ENCODE measurements around the gene LMAN2.

Gene LMAN2

DNA sequence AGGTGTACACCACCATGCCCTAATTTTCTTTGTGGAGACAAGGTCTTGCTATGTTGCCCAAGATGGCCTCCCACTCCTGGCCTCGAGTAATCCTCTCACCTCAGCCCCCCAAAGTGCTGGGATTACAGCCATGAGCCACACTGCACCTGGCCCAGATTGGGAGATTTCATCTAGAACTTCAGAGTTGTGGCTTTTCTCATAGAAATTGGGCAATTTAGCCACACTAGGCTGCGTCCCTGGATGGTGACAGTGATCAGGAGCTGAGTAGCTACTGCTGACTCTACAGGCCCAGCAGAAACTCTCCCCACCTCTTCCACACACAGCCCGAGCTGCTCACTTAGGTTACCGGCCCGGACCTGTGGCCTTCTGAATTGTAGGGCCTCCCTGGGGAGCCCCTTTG, 41.3 kb upstream of the LMAN2 start:
- DNase-seq (ENCODE audit: low spot score): no peak
- Histone ChIP-seq H4K8ac (ENCODE audit: low read depth, low read length) (no peak overlapping the region), H3K9me3 (replicated peaks in 1 of 2; ENCODE audit: control insufficient read depth in 2 of 2, insufficient read depth in 1 of 2, low read depth in 1 of 2, low read length in 2 of 2) (no peaks in the 10 kb centered on the region), H3K4me1 (ENCODE audit: control insufficient read depth in 2 of 2, insufficient read depth in 1 of 2, low read depth in 1 of 2, low read length in 2 of 2) (peaks cover 2 to 14% of the 10 kb centered on the region in 2 donors), H3K79me1 (ENCODE audit: low read depth, low read length) (no peaks in the 10 kb centered on the region), H2BK120ac (ENCODE audit: low read depth, low read length) (peak overlapping the region; percentile 30), H3K27ac (replicated peaks; ENCODE audit: low read length) (no peak overlapping the region), H3K36me3 (replicated peaks in 1 of 2; ENCODE audit: control insufficient read depth in 2 of 2, insufficient read depth in 2 of 2, low read length in 2 of 2) (no peaks in the 10 kb centered on the region), H3K4me2 (ENCODE audit: insufficient read depth, low read length, poor library complexity, severe bottlenecking) (no peak overlapping the region), H3K9ac (ENCODE audit: low read depth, low read length, poor library complexity) (no peak overlapping the region), H3K4ac (ENCODE audit: low read length) (no peak overlapping the region), H2AK5ac (ENCODE audit: low read depth, low read length) (no peak overlapping the region), H2BK15ac (ENCODE audit: low read length) (no peak overlapping the region), H2BK12ac (ENCODE audit: low read length) (no peak overlapping the region), H3K18ac (ENCODE audit: low read length) (no peak overlapping the region), H3K14ac (ENCODE audit: low read length) (no peak overlapping the region), H4K91ac (ENCODE audit: low read depth, low read length, poor library complexity) (no peak overlapping the region), H2AFZ (ENCODE audit: low read length) (no peak overlapping the region), H3K23ac (ENCODE audit: low read depth, low read length, poor library complexity) (no peak overlapping the region), H3K27me3 (ENCODE audit: control insufficient read depth in 3 of 3, insufficient read depth in 3 of 3, low read depth in 1 of 3, low read length in 3 of 3) (peaks cover 0 to 51% (median 0%) of the 10 kb centered on the region in 3 experiments), H2BK5ac (ENCODE audit: low read length) (no peak overlapping the region), H3K4me3 (ENCODE audit: low read length in 2 of 2) (no peak overlapping the region)
- WGBS, 2 donors (ENCODE audit: extremely low coverage in 2 of 2, insufficient read length in 2 of 2, insufficient replicate concordance in 1 of 2): no CpG with 5 or more reads among the region's 5 CpGs

DNA sequence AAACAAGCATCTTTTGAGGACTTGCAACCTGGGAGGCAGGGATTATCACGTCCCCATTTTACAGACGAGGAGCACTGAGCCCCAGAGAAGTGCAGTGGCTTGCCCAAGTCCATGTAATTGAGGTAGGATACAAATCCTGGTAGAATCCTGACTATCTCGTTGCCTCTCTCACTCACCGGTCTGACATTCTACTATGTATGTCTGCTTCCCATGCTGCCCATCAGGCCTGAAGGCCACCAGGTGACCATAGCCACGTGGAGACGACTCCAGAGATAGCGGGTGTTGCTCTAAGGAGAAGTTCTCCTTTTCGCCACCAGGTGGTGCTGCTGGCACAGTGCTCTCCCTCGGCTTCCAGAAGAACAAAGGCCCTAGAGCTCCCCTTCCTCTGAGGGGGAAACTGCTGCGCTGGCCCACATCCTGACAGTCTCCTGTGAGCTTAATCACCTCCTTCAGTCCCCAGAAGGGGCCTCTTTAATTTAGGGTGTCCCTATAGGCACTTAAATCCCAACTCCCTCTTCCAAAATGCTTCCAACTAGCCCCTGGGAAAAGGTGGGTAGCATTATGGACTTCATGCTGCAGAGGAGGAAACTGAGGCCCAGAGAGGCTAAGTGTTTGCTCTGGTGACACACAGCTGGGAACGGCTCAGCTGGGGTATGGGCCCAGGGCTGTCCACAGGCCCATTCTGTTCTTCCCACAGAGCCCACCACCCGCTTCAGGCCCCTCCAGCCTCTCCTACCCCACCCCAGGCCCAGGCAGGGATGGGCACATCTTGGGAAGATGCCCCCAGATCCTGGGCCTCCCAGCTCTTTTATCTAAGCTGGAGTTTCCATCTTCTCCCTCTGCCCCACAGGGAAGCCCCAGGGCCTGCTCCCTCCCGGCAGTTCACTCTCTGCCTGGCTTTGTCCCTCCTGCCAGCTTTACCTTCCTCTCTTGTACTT, 39.2 kb upstream of the LMAN2 start:
- H3K18ac ChIP-seq (ENCODE audit: low read length): peak overlapping the region; percentile 20
- peak overlapping the region; percentile 54 for H2BK5ac ChIP-seq (ENCODE audit: low read length)
- H3K27me3 ChIP-seq (ENCODE audit: control insufficient read depth in 3 of 3, insufficient read depth in 3 of 3, low read depth in 1 of 3, low read length in 3 of 3): peaks cover 0 to 47% (median 0%) of the 10 kb centered on the region in 3 experiments
- H2BK120ac ChIP-seq (ENCODE audit: low read depth, low read length): peak overlapping the region; percentile 21
- H3K27ac ChIP-seq (replicated peaks; ENCODE audit: low read length): no peak overlapping the region
- no peak overlapping the region for H3K4me2 ChIP-seq (ENCODE audit: insufficient read depth, low read length, poor library complexity, severe bottlenecking)
- no peaks in the 10 kb centered on the region for H3K9me3 ChIP-seq (replicated peaks in 1 of 2; ENCODE audit: control insufficient read depth in 2 of 2, insufficient read depth in 1 of 2, low read depth in 1 of 2, low read length in 2 of 2)
- no peak overlapping the region for H3K4me3 ChIP-seq (ENCODE audit: low read length in 2 of 2)
- H3K23ac ChIP-seq (ENCODE audit: low read depth, low read length, poor library complexity): no peak overlapping the region
- no peaks in the 10 kb centered on the region for H3K36me3 ChIP-seq (replicated peaks in 1 of 2; ENCODE audit: control insufficient read depth in 2 of 2, insufficient read depth in 2 of 2, low read length in 2 of 2)
- no peak overlapping the region for H3K9ac ChIP-seq (ENCODE audit: low read depth, low read length, poor library complexity)
- H4K8ac ChIP-seq (ENCODE audit: low read depth, low read length): peak overlapping the region; percentile 7
- DNase-seq (ENCODE audit: low spot score): peak; percentile 87
- H3K14ac ChIP-seq (ENCODE audit: low read length): no peak overlapping the region
- WGBS, 2 donors (ENCODE audit: extremely low coverage in 2 of 2, insufficient read length in 2 of 2, insufficient replicate concordance in 1 of 2): no CpG with 5 or more reads among the region's 13 CpGs
- peak overlapping the region; percentile 99 for H2AK5ac ChIP-seq (ENCODE audit: low read depth, low read length)
- H3K79me1 ChIP-seq (ENCODE audit: low read depth, low read length): no peaks in the 10 kb centered on the region
- H2AFZ ChIP-seq (ENCODE audit: low read length): peak overlapping the region; percentile 87
- no peak overlapping the region for H3K4ac ChIP-seq (ENCODE audit: low read length)
- peak overlapping the region; percentile 2 for H2BK12ac ChIP-seq (ENCODE audit: low read length)
- peaks cover 2 to 14% of the 10 kb centered on the region in 2 donors for H3K4me1 ChIP-seq (ENCODE audit: control insufficient read depth in 2 of 2, insufficient read depth in 1 of 2, low read depth in 1 of 2, low read length in 2 of 2)
- H2BK15ac ChIP-seq (ENCODE audit: low read length): peak overlapping the region; percentile 82
- H4K91ac ChIP-seq (ENCODE audit: low read depth, low read length, poor library complexity): no peak overlapping the region

DNA sequence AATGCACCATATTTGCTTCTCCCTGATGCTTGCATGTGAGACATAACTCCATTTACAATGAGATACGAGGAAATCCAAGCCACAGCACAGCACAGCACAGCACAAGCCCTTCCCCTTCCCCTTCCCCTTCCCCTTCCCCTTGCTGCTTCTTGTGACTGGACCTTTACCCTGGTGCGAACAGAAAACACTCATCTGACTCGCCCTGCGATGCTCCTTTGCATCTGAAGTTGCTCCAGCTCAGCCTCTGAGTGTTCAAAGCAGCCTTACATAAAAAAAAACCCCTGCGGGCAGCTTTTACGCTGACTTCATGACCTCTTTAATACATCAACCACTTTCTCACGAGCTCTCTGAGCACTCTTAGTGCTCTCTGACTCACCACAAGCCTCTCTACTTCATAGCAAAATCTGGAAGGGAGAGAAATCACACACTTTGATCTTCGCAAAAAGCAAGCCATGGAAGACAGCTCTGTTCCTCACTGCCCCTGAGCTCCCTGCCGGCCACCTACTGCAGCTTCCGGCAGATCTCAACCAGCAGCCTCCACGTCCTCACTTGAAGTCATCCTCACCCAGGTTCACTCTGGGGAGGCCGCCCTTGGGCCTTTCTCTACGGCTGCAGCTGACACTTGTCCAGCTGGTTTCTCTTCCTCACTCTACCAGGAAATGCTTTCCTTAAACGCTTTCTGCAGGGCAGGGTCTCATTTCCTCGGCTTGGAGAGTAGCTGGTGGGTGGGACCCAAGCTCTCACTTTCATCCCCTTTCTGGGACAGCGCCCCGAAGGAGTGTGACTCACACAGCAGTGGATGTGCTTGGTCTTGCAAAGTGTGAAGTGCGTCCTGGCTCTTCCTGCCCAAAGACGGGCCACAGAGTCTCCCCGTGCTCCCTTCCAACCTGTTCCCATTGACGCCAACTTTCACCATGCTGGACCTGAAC, 38.0 kb upstream of the LMAN2 start:
- H2AK5ac ChIP-seq (ENCODE audit: low read depth, low read length): peak overlapping the region; percentile 33
- no peaks in the 10 kb centered on the region for H3K79me1 ChIP-seq (ENCODE audit: low read depth, low read length)
- peaks cover 0 to 59% (median 0%) of the 10 kb centered on the region in 3 experiments for H3K27me3 ChIP-seq (ENCODE audit: control insufficient read depth in 3 of 3, insufficient read depth in 3 of 3, low read depth in 1 of 3, low read length in 3 of 3)
- peak overlapping the region; percentile 89 for H2AFZ ChIP-seq (ENCODE audit: low read length)
- H4K91ac ChIP-seq (ENCODE audit: low read depth, low read length, poor library complexity): no peak overlapping the region
- no peak overlapping the region for H3K4me2 ChIP-seq (ENCODE audit: insufficient read depth, low read length, poor library complexity, severe bottlenecking)
- no peak overlapping the region for H4K8ac ChIP-seq (ENCODE audit: low read depth, low read length)
- no CpG with 5 or more reads among the region's 21 CpGs for WGBS, 2 donors (ENCODE audit: extremely low coverage in 2 of 2, insufficient read length in 2 of 2, insufficient replicate concordance in 1 of 2)
- H3K4me1 ChIP-seq (ENCODE audit: control insufficient read depth in 2 of 2, insufficient read depth in 1 of 2, low read depth in 1 of 2, low read length in 2 of 2): peaks cover 2 to 14% of the 10 kb centered on the region in 2 donors
- no peak for DNase-seq (ENCODE audit: low spot score)
- H2BK15ac ChIP-seq (ENCODE audit: low read length): peak overlapping the region; percentile 14
- H2BK12ac ChIP-seq (ENCODE audit: low read length): no peak overlapping the region
- no peaks in the 10 kb centered on the region for H3K9me3 ChIP-seq (replicated peaks in 1 of 2; ENCODE audit: control insufficient read depth in 2 of 2, insufficient read depth in 1 of 2, low read depth in 1 of 2, low read length in 2 of 2)
- no peaks in the 10 kb centered on the region for H3K36me3 ChIP-seq (replicated peaks in 1 of 2; ENCODE audit: control insufficient read depth in 2 of 2, insufficient read depth in 2 of 2, low read length in 2 of 2)
- H3K4ac ChIP-seq (ENCODE audit: low read length): no peak overlapping the region
- no peak overlapping the region for H3K4me3 ChIP-seq (ENCODE audit: low read length in 2 of 2)
- H3K23ac ChIP-seq (ENCODE audit: low read depth, low read length, poor library complexity): no peak overlapping the region
- no peak overlapping the region for H2BK5ac ChIP-seq (ENCODE audit: low read length)
- no peak overlapping the region for H3K14ac ChIP-seq (ENCODE audit: low read length)
- H3K18ac ChIP-seq (ENCODE audit: low read length): no peak overlapping the region
- peak overlapping the region; percentile 7 for H3K9ac ChIP-seq (ENCODE audit: low read depth, low read length, poor library complexity)
- no peak overlapping the region for H2BK120ac ChIP-seq (ENCODE audit: low read depth, low read length)
- no peak overlapping the region for H3K27ac ChIP-seq (replicated peaks; ENCODE audit: low read length)

Data from neuronal stem cell (in vitro differentiated cells).